ENCODE data around the gene RBP7.

- TF ChIP-seq POLR2A (IDR thresholded peaks at IDR 0.05) = no peak
- TF ChIP-seq, protein P1, sequence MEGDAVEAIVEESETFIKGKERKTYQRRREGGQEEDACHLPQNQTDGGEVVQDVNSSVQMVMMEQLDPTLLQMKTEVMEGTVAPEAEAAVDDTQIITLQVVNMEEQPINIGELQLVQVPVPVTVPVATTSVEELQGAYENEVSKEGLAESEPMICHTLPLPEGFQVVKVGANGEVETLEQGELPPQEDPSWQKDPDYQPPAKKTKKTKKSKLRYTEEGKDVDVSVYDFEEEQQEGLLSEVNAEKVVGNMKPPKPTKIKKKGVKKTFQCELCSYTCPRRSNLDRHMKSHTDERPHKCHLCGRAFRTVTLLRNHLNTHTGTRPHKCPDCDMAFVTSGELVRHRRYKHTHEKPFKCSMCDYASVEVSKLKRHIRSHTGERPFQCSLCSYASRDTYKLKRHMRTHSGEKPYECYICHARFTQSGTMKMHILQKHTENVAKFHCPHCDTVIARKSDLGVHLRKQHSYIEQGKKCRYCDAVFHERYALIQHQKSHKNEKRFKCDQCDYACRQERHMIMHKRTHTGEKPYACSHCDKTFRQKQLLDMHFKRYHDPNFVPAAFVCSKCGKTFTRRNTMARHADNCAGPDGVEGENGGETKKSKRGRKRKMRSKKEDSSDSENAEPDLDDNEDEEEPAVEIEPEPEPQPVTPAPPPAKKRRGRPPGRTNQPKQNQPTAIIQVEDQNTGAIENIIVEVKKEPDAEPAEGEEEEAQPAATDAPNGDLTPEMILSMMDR (IDR thresholded peaks at IDR 0.05) = no peak
- no peak for TF ChIP-seq POLR2AphosphoS5 (IDR thresholded peaks at IDR 0.05)
- no peak for TF ChIP-seq EP300 (IDR thresholded peaks at IDR 0.05)
Measured at GRCh38 chr1:10025354-10025753, 28.3 kb downstream of the RBP7 start.
